GM23248 (cell line): ENCODE results near the gene WBP2.

Experiments
- EZH2 ChIP-seq: fragments of 200-600 bp; sonication (generic); IDR thresholded peaks from 2 replicates; pipeline ENCODE4 v1.6.1; 2018; ENCODE audit warnings: antibody characterized with exemption, mild to moderate bottlenecking; ENCODE audit not compliant: insufficient read depth, poor library complexity, severe bottlenecking
- EZH2phosphoT487 ChIP-seq: fragments of 200-600 bp; sonication (generic); IDR thresholded peaks from 2 replicates; pipeline ENCODE4 v1.6.1; 2018; ENCODE audit warnings: antibody characterized with exemption, moderate library complexity, mild to moderate bottlenecking, low read depth; ENCODE audit not compliant: insufficient read depth

DNA sequence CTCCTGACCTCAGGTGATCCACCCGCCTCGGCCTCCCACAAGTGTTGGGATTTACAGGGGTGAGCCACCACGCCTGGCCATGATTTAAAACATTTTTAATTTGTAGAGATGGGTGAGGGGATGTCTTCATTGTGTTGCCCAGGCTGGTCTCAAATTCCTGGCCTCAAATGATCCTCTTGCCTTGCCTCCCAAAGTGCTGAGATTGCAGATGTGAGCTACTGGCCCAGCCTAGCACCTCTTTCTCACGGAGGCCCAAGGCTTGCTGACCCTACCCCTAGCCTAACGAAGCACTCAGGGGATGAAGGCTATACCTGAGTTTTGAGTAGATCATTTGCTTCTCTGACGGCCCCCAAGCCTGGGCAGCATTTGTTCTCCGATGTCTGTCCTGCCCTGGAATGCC is 44.0 kb downstream of the WBP2 start:
- TF ChIP-seq EZH2phosphoT487 (no peak), EZH2 (no peak)
